BJ (cell line): Measurements from ENCODE around the gene PVALEF. TPM values are rescaled to one million over a fixed set of nuclear protein-coding genes. Genes with fewer than 3 reads are reported as not detected.

Experiments used
- CTCF ChIA-PET: fragments of 350-600 bp; formaldehyde crosslinking; extraction: SDS; loops from one replicate; lab custom pipeline; 2021; ENCODE audit warnings: antibody characterized with exemption, inconsistent platforms; lab: Yijun Ruan, JAX
- POLR2A ChIA-PET: fragments of 300-600 bp; sonication (Branson Sonifier 250); formaldehyde crosslinking; extraction: SDS; loops from one replicate; lab custom pipeline; 2021; ENCODE audit warnings: antibody characterized with exemption; lab: Charles Lee
- DNase-seq: peaks from one replicate; pipeline ENCODE4 v3.0.0-alpha.2; 2011; ENCODE audit warnings: low read depth
- H3K27me3 ChIP-seq: 2 replicates; pipeline ENCODE4 v1.6.0; 2011; ENCODE audit warnings: low read length; ENCODE audit not compliant: control insufficient read depth, insufficient read depth
- H3K36me3 ChIP-seq: 2 replicates; pipeline ENCODE4 v1.5.1; 2011; ENCODE audit warnings: low read length; ENCODE audit not compliant: control insufficient read depth, insufficient read depth
- H3K4me3 ChIP-seq: 2 replicates; pipeline ENCODE4 v1.5.1; 2011; ENCODE audit warnings: low read depth, mild to moderate bottlenecking, control low read depth, low read length
- polyA plus RNA-seq: library from polyadenylated mRNA; depleted of rRNA; stranded (reverse); fragments of >200 nt; gene quantifications from 2 replicates; pipeline ENCODE4 v1.2.3, GENCODE V29; 2011
- TF ChIP-seq, protein P1 (sequence below): IDR thresholded peaks from 2 replicates; pipeline ENCODE4 v1.5.1; 2011; ENCODE audit warnings: low read depth, mild to moderate bottlenecking, control low read depth, inconsistent platforms, low read length, moderate library complexity; ENCODE audit not compliant: insufficient read depth

The PVALEF gene
- polyA plus RNA-seq, 1 experiment, result not detected

DNA sequence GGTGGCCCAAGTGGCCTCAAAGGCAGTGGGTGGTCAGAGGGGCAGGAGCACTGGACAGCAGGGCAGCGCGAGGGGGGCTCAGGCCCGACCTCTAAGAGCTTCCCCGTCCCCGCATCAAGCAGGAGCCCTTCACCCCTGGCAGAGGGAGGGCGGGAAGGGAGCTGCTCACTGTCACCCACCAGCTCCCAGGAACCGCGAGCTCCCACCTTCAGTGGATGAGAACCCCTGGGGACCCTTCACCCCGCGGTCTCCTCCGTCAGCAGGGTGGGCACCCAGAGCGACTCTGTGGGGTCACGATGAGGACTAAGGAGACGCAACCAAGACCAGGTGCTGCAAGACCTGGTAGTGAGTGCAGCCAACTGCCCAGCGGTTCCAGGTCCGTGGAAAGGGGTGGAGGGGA lies 43.8 kb downstream of the PVALEF start:
- POLR2A ChIA-PET, result interaction anchor here (0.5 kb wide), 1 partner anchor 186 kb away, joined by 3 read pairs; the partner anchor contains the start of gene BAHCC1
- TF ChIP-seq, protein P1, sequence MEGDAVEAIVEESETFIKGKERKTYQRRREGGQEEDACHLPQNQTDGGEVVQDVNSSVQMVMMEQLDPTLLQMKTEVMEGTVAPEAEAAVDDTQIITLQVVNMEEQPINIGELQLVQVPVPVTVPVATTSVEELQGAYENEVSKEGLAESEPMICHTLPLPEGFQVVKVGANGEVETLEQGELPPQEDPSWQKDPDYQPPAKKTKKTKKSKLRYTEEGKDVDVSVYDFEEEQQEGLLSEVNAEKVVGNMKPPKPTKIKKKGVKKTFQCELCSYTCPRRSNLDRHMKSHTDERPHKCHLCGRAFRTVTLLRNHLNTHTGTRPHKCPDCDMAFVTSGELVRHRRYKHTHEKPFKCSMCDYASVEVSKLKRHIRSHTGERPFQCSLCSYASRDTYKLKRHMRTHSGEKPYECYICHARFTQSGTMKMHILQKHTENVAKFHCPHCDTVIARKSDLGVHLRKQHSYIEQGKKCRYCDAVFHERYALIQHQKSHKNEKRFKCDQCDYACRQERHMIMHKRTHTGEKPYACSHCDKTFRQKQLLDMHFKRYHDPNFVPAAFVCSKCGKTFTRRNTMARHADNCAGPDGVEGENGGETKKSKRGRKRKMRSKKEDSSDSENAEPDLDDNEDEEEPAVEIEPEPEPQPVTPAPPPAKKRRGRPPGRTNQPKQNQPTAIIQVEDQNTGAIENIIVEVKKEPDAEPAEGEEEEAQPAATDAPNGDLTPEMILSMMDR, result no peak
- H3K27me3 ChIP-seq, result no peaks in the 10 kb centered on the region
- CTCF ChIA-PET, result no interaction called here
- H3K4me3 ChIP-seq, result no peak overlapping the region
- no peak for DNase-seq
- no peaks in the 10 kb centered on the region; the same call in 1 of the 2 replicates for H3K36me3 ChIP-seq

DNA sequence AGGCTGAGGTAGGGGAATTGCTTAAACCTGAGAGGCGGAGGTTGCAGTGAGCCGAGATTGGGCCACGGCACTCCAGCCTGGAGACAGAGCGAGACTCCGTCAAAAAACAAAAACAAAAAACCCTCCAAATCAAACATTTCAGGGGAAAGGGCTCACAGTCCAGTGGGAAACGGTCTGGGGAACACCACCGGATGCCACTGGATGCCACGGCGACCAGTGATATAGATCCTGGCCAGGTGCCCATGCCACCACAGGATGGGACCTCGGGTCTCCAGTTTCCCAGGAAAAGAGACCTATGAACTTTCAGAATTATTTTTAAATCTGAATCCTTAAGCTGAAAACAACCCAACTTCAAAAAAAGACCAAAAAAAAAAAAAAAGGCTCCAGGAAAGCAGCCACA lies 45.2 kb downstream of the PVALEF start:
- ChIA-PET CTCF (interaction anchor here (1.7 kb wide), 1 partner anchor 68 kb away, joined by 6 read pairs; no protein-coding TSS in a partner anchor), POLR2A (no interaction called here)
- TF ChIP-seq, protein P1, result no peak
- Histone ChIP-seq H3K4me3 (no peak overlapping the region), H3K36me3 (no peaks in the 10 kb centered on the region; the same call in 1 of the 2 replicates), H3K27me3 (no peaks in the 10 kb centered on the region)
- no peak for DNase-seq

DNA sequence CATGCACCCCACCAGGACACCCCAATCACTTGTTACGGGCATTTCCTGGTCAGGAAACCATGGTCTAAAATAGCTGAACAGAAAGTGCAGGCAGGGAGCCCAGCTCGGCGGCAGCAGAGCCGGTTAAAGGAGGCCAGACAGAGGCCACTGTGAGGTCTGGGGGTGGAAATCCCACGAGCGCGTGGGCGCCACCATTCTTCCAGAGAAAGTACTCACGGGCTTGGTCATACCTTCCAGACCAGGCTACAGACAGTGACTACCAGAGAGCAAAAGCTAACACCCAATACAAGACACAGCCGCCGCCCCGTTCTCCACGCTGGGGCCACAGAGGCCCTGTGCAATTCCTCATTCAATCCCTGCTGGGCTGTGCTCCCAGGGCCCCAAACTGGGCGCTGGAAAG lies 45.6 kb downstream of the PVALEF start:
- ChIA-PET POLR2A (no interaction called here), CTCF (interaction anchor here (1.7 kb wide), 1 partner anchor 68 kb away, joined by 6 read pairs; no protein-coding TSS in a partner anchor)
- H3K36me3 ChIP-seq, result no peaks in the 10 kb centered on the region; the same call in 1 of the 2 replicates
- no peak overlapping the region for H3K4me3 ChIP-seq
- no peak for DNase-seq
- no peaks in the 10 kb centered on the region for H3K27me3 ChIP-seq
- TF ChIP-seq, protein P1, result no peak

DNA sequence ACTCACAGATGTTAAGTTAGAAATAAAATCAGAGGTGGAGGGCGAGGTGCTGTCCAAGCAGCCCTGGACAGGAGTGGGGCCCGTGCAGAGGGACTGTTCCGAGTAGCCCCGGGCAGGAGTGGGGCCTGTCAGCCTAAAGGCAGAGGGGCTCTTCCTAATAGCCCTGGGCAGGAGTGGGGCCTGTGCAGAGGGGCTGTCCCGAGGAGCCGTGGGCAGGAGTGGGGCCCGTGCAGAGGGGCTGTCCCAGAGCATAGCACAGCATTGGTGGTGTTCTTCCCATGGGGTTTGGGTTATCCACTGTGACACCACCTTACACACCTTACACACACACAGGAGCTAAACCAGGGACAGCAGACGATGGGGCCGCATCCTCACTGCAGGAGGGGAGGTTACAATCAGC lies 47.1 kb downstream of the PVALEF start:
- CTCF ChIA-PET, result interaction anchor here (1.5 kb wide), 1 partner anchor 12 kb away, joined by 5 read pairs; no protein-coding TSS in a partner anchor

DNA sequence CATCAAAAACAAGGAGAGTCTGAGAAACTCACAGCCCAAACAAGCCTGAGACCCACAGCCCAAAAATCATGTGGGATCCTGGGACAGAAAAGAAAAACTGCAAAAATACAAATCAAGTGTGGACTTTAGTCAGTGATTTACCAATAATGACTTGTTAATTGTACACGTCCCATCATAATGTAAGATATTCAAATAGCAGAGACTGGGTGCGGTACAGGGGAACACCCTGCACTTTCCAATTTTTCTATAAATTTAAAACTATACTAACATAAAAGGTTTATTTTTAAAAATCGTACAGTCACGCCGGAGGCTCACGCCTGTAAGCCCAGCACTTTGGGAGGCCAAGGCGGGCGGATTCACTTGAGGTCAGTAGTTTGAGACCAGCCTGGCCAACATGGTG lies 48.7 kb downstream of the PVALEF start:
- Histone ChIP-seq H3K4me3 (no peak overlapping the region), H3K27me3 (no peaks in the 10 kb centered on the region), H3K36me3 (no peaks in the 10 kb centered on the region; the same call in 1 of the 2 replicates)
- TF ChIP-seq, protein P1, result no peak
- ChIA-PET POLR2A (no interaction called here), CTCF (no interaction called here)
- DNase-seq, result no peak

More for the DNA sequence above, 47.1 kb downstream of the PVALEF start:
- POLR2A ChIA-PET, result no interaction called here
- no peaks in the 10 kb centered on the region for H3K27me3 ChIP-seq
- H3K4me3 ChIP-seq, result no peak overlapping the region
- TF ChIP-seq, protein P1, result no peak
- DNase-seq, result no peak
- no peaks in the 10 kb centered on the region; the same call in 1 of the 2 replicates for H3K36me3 ChIP-seq
